GM12892 (cell line): ENCODE data around the gene SCOC.

Experiments
- POLR2A ChIP-seq: IDR thresholded peaks from 2 replicates; pipeline ENCODE4 v1.6.1; 2011; ENCODE audit warnings: low read depth, low read length, control low read depth
- POLR2AphosphoS5 ChIP-seq: IDR thresholded peaks from 2 replicates; pipeline ENCODE4 v1.6.1; 2011; ENCODE audit warnings: low read depth, low read length, control low read depth
- TAF1 ChIP-seq: IDR thresholded peaks from 2 replicates; pipeline ENCODE4 v1.6.1; 2011; ENCODE audit warnings: low read depth, mild to moderate bottlenecking, control low read depth, low read length, borderline replicate concordance

DNA sequence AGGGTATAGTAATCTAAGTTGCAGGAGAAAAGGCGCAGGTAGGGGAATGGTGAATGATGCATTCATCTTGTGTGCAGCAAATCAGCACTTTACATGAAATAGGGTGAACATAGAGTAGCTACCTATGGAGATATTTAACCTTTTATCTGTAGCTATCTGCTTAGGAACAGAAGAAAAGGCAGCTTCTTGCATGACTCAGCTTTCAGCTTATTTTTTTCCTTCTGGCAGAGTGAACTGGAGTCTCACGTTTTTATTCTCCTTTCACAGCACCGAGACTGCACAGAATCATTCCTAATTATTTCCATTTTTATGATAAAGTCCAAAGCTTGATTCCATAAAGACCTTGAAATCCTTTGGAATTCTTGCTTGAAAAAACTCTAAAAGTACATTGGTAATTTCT lies 4.8 kb upstream of the SCOC start:
- TF ChIP-seq POLR2A (no peak), POLR2AphosphoS5 (no peak), TAF1 (no peak)
